Stimulated activated CD8-positive, alpha-beta memory T cell treated with anti-CD3 and anti-CD28 coated beads, Interleukin-7, amount 100 ng/mL, for 4 hours (primary cell): Measurements from ENCODE around the gene IER3.
A peak's percentile ranks its signal among the peaks of the same experiment; 100 is the strongest.
"Not testable (repeated sequence)": the region's sequence is repeated elsewhere in the genome, so short reads cannot be mapped to it uniquely, and the experiment has no call there.

ENCODE experiments used
- DNase-seq, 2 donors: peaks; one replicate each; pipeline ENCODE4 v3.0.0-alpha.2; 2020; ENCODE audit warnings: low read depth in 2 of 2

IER3 gene

DNA sequence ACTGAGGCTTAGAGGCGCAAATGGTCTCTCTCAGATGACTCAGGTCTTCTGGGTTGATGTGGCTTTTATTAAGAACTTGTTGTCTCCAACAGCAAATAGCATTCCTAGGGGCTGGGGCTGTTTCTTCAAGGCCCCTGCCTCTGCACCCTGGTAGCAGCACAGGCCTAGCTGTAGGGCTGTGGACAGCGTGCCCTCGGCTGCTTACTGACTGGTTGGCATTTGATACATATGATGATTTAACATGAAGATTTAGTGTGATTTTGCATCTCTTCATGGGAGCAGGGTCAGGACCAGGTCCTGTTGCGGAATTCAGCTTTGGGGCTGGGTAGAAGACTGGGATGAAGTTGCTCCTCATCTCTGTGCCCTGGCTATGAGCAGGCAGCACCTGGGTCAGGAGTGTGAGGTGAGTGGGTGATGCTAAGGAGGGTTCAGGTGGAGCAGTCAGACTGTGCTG, 24.3 kb upstream of the IER3 start:
- DNase-seq = peak in 1 of 2 donors; percentile 7

DNA sequence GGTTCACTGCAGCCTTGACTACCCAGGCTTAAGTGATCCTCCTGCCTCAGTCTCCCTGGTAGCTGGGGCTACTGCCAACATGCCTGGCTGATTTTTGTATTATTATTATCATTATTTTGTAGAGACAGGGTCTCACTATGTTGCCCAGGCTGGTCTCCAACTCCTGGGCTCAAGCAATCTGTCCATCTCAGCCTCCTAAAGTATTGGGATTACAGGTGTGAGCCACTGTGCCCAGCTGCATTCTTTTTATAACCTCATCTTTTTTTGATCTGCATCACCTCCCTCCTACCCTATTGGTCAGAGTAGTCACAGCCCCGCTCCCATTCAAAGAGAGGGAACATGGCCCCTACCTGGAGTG, 23.6 kb upstream of the IER3 start:
- DNase-seq = no peak

DNA sequence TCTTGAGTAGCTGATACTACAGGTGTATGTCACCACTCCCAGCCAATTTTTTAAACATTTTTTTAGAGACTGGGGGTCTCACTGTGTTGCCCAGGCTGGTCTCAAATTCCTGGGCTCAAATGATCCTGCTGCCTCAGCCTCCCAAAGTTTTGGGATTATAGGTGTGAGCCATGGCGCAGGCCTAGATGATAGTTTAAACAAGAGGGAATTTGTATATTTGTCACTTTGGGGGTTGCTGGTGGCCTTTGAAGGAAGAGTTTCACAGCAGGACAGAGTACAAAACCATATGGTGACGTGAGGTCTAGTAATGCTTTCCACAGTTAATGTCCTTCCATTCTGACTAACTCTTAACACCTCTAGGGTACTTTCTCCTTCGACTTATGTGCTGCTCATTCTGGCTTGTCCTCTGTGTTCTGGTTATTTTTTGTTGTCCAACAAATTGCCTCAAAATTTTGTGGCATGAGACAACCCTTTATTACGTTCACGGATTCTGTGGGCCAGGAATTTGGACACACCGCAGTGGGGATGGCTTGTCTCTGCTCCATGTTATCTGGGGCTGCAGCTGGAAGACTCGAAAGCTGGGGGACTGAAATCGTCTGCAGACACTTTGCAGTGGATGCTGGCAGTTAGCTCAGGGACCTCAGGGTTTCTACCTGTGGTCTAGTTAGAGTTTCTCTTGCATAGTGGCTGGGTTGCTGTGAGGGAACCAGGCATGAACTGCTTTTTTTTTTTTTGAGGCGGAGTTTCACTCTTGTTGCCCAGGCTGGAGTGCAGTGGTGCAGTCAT, 23.0 kb upstream of the IER3 start:
- DNase-seq = no peak

DNA sequence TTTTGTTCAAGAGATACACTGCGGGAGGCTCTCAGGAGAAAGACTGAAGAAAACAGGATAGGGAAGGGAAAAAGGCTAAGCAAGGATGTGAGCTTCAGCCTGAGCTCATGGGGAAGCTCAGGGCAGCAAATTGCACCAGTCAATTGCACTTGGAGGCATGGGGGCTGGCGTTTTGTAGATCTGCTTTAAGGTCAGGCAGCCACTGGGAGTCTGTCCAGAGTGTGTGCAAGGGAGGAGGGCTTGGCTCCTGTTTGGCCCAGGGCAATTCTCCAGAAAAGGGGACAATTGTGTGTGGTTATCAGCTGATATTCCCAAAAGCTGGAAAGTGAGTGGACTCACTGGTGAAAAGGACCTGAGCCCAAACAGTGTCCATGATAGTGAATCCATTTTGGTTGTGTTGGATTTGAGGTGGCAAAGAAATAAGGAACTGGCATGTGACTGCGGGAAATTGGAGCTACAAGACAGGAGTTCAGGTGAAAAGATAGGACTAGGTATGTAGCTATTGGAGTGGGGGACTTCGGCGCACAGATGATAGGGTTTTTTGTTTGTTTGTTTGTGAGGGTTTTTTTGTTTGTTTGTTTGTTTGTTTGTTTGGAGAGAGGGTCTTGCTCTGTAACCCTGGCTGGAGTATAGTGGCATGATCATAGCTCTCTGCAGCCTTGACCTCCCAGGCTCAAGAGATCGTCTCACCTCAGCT, 22.3 kb upstream of the IER3 start:
- no peak for DNase-seq

DNA sequence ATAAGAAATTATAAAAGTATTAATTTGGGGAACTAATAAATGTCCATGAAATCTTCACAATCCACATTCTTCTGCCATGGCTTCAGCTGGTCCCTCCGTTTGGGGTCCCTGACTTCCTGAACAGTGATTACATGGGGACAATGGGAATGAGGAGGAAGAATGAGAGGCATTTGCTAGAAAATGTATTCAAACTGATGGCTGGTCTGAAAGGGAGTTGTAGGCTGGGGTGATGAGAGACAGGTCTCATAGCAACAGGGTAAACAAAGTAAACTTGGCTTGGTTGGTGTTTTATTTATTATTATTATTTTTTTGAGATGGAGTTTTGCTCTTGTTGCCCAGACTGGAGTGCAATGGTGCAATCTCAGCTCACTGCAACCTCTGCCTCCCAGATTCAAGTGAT, 21.1 kb upstream of the IER3 start:
- DNase-seq = not testable (repeated sequence)

DNA sequence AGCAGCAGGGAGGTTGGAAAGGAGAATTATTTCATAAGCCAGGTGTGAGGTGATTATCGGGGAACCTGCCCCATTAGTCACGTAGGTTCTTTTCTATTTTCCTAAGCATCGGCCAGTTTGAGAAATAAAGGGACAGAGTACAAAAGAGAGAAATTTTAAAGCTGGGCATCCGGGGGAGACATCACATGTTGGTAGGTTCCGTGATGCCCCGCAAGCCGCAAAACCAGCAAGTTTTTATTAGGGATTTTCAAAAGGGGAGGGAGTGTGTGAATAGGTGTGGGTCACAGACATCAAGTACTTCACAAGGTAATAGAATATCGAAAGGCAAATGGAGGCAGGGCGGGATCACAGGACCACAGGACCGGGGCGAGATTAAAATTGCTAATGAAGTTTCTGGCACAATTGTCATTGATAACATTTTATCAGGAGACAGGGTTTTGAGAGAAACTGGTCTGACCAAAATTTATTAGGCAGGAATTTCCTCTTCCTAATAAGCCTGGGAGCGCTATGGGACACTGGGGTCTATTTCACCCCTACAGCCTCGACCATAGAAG, 20.2 kb upstream of the IER3 start:
- DNase-seq = not testable (repeated sequence)

DNA sequence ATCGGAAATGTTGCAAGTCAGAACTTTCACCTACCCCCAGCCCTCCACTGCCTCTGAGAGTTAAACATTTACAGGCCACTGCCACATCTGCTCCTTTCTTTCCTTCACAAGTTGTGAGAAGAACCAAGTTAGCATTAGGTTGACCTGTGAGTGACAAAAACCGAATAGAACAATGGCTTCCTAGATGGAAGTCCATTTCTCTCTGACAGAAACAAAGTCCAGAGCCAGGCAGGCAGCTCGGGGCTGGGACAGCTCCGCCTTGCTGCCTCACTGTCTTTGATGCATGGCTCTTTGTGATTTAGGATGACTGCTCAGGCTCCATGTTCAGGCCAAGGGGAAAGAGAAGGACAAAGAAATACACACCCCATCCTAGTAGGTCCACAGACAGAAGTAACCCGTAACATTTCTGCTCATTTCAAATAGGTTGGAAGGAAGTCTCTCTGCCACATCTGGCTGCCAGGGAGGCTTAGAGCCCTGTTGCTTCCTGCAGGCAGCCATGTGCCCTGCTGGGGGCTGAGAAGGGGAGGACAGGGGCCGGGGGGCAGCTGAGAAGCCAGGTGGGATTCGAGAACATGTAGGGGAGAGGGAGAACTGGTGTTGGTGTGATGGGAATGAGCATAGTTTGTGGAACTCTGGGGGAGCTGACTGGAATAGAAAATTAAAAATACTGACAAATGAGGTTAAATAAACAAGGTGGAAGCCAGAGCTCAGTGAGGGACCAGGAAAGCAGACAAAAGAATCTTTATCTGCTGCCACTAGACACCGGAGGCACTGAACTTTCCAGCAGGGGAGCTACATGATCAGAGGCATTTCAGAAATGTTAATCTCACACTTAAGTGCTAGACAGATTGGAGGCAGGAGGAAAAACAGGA, 19.5 kb upstream of the IER3 start:
- no peak for DNase-seq

DNA sequence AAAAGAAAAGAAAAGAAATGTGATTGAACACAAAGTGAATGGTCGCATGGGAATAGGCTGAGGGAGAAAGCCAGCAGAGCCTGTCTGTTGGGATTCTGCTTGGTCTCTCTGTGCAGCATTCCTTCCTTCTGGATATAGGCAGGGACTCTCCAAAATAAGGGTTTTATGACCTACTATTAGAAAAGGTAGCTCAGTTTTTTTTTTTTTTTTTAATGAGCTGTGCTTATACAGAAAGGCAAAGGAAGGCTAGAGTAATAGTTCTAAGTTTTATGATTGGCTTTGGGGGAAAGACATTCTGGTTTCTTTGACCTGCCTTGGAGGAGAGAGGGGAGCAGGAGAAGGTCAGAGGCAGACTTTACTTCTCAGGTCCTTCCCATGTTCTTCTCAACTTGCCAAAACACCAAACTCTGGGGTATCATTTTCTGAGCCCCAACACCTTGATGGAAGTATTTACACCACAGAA, 18.8 kb upstream of the IER3 start:
- no peak for DNase-seq

DNA sequence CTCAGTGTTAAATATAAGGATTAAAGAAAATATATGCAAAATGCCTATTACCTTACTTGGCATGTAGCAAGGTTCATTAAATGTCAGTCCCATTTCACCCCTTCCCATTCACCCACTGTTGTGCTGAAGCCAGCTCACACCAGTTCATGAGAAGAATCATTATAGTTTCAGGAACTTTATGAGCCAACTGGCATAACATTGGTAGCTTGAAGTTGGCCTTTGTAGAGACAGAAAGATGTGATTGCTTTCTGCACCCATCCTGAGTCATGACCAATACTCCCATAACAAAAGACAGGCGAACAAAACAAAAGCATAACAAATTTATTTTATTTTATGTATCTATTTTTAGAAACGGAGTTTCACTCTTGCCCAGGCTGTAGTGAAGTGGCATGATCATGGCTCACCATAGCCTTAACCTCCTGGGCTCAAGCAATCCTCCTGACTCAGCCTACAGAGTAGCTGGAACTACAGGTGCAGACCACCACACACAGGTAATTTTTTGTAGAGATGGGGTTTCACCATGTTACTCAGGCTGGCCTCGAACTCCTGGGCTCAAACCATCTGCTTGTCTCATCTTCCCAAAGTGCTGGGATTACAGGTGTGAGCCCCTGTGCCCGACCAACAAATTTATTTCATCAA, 17.6 kb upstream of the IER3 start:
- no peak for DNase-seq

DNA sequence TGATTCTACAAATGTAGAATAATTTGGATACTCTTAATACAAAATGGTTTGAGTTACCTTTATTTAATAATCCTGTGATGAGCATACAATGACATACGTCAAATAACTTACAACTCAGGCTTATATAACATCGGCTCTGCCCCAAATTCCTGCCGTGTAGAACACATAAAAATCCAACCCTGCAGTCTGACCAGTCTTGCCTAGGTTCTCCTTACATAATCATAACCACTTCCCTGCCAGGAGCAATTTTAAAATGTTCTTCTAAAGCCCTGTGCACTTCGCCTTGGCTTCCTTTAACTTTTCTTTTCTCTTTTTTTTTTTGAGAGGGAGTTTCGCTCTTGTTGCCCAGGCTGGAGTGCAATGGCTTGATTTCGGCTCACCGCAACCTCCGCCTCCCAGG, 16.2 kb upstream of the IER3 start:
- DNase-seq = no peak

DNA sequence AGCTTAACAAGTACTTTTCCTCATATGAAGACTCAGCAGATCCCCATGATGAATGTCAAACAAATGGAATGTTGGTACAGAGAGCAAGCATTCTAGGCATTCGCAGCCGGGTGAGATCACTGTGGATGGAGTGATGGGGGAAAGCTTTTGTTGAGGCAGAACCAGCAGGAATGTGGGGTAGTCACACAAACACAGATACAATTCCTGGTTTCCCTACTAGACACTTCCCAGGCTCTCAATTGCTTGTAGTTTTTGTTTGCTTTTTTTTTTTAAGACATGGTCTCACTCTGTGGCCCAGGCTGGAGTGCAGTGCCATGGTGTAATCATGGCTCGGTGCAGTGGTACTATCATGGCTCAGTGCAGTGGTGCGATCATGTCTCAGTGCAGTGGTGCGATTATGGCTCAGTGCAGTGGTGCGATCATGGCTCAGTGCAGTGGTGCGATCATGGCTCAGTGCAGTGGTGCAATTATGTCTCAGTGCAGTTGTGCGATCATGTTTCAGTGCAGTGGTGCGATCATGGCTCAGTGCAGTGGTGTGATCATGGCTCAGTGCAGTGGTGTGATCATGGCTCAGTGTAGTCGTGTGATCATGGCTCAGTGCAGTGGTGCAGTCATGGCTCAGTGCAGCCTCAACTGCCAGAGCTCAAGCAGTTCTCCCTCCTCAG, 15.4 kb upstream of the IER3 start:
- no peak for DNase-seq

DNA sequence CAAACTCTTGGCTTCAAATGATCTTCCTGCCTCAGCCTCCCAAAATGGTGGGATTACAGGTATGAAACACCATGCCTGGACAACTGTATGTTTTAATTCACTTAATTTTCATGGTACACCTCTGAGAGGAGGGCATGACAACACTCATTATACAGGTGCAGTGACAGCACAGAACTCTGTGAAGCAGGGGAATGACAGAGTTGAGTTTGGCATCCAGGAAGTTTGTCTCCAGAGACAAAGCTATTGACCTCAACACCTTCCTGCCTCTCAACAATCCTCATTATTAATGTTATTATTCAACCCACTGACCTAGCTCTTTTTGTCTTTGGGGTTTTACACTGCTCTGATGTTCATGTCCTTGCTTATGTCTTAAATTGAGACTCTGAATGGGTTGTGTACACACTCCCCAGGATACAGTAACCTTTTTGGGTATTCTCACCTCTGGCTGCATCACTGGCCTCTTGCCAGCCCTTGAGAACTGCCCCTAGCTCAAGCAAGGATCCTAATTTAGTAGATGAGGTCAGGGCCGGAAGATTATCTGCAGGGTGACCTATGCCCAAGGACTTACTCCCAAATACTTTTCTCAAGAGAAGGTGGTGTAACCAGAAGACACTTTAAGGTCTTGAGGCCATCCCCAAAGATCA, 13.0 kb upstream of the IER3 start:
- no peak for DNase-seq

DNA sequence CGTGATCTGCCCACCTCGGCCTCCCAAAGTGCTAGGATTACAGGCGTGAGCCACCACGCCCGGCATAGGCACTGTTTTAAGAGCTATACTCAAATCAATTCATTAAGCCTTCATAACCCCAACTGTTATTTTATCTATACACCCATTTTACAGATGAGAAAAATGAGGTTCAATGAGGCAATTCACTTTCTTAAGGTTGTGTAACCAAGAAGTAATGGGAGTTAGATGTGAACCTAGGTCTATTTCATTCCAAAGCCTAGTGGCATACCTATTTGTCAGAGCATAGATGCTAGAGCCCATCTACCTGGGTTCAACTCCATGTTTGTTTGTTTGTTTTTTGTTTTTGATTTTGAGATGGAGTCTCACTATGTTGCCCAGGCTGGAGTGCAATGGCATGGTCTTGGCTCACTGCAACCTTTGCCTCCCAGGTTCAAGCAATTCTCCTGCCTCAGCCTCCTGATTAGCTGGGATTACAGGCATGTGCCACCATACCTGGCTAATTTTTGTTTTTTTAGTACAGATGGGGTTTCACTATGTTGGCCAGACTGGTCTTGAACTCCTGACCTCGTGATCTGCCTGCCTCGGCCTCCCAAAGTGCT, 12.2 kb upstream of the IER3 start:
- DNase-seq = not testable (repeated sequence)

DNA sequence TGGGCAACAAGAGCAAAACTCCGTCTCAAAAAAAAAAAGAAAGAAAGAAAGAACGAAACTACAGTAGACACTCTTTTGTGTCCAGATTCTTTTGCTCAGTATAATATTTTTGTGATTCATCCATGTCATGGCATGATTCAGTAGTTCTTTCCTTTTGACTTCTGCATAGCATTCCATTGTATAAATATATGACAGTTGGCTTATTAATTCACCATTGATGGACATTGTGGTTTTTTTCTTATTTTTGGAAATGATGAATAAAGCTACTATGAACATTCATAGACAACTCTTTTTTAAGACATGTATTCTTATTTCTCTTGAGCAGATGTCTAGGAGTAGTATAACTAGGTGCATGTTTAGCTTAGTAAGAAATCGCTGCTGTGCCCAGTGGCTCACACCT, 10.3 kb upstream of the IER3 start:
- no peak for DNase-seq

DNA sequence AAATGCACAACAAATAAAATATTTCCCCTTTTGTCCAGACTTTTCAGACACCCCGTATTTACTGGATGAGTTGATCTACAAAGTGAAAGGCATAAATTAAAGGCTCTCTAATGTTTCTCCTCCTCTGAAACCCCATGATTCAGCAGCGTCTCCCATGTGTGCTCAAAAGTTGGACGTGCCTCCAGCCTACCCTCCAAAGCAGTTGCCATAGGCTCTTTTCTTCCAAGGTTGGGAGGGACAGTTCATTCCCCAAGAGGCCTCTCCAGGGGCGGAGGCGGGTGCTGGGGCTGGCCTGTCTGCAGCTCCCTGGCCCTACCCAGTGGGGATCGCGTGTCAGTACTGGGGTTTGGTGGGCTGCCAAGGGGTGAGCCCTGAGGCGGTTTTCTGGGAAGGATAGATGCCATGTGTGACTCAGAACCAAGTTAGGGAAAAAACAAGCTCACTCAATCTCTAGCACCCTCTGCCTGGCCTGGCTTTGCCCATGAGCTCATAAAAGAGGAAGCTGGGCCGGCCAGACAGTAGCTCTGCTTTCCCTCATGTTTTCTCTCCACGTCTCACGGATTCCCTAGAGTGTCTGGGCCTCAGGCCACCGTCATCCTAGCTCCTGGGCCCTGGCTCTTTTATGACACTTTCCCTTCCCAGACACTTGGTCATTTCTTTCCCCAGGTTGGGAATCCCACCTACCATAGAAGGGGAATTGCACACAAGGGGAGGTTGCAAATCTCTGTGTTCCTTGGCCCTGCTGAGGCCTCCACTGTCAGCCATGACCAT, 8.0 kb upstream of the IER3 start:
- no peak for DNase-seq

DNA sequence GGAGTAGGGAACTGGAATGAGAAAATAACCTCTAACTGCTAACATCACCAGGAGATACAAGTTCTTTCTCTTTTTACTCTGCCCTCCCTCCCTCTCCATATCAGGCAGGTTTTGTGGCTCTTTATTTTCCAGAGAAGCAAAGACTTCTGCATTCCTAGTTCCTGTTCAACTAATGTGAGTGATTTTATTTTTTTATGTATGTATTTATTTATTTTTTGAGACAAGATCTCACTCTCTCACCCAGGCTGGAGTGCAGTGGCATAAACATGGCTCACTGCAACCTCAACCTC, 6.0 kb upstream of the IER3 start:
- DNase-seq = no peak

DNA sequence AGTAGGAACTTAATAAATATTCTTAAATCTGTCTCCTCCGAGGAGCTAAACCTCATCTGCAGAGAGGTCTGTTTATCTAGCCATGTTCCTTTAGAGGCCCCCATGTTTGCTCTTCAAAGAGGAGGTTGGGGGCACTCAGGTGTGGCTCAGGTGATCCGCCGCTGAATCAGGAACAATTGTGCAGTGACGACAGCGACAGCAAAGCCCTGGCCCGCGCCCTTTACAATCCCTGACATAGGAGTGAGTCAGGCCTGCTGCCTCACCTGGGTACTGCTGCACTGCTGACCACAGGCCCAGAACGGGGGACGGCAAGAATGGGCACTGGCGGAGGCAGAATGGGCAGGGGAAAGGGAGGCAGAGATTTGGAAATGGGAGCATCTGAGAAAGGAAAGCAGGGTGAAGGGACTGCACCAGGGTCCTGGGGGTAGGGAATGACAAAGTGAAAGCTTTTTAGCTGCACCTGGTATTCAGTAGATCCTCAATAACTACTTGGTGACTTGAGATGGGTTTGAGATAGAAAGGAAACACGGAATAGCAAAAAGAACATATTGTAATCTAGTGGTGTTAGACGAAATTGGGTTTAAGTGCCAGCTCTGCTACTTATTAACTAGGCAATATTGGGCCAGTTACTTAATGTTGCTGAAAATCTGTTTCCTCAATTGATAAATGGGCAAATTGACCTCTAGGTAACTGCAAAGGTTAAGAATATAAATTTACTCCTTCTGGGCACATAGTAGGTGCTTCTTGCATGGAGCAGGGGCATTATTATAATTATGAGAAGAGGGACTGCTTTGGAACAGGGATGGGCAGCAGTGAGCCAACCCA, 5.4 kb upstream of the IER3 start:
- DNase-seq = no peak

DNA sequence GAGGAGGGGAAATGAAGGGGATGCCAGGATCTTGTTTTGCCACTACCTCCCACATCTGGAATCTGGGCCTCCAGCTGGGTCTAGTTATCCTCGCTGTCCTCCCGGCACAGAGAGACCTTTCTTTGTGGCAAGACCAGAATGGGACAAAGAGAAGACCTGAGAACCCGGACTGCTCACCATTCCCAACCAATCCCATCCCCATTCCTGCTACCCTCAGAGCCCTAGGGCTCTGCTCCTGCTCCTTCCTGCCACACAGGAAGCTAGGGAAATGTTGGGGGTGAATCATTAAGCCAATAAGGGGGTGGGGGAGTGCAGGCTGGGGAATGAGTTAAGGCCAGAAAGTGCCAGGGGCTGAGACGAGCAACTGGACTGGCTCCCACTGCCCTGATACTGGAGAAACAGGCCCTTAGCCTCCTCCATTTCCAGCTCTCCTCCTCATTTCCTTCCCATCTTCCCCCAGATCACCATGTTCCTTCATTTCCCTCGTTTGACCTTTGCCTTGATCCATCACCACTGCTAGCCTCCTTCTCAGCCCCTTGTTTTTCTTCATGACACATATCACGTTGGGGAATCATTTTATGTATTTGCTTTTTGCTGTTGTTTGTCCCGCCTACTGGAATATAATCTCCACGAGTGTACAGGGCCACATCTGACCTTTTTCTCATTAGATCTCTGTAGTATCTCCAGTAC, 4.6 kb upstream of the IER3 start:
- no peak for DNase-seq
